DND-41 (cell line): ENCODE data around the gene PHF21B.

Experiments
- ATAC-seq: fragments of 200-7000 bp; cut with Tn5 transposase; 3 replicates; pipeline ENCODE4 v1.9.1; 2021; ENCODE audit warnings: low read depth; ENCODE audit not compliant: insufficient read depth
- DNase-seq: peaks from one replicate; pipeline ENCODE4 v3.0.0-alpha.2; 2020
- H2AFZ ChIP-seq: 2 replicates; pipeline ENCODE4 v1.6.0; 2012; ENCODE audit warnings: low read depth, low read length
- H3K27ac ChIP-seq: 2 replicates; pipeline ENCODE4 v1.5.1; 2012; ENCODE audit warnings: low read length, inconsistent platforms
- H3K27me3 ChIP-seq: fragments of 200-600 bp; sonication (generic); 2 replicates; pipeline ENCODE4 v1.6.0; 2012; ENCODE audit warnings: low read length, mild to moderate bottlenecking, inconsistent platforms; ENCODE audit not compliant: insufficient read depth, poor library complexity
- H3K36me3 ChIP-seq: 2 replicates; pipeline ENCODE4 v1.5.1; 2012; ENCODE audit warnings: low read length, inconsistent platforms; ENCODE audit not compliant: insufficient read depth
- H3K4me1 ChIP-seq: 2 replicates; pipeline ENCODE4 v1.5.1; 2012; ENCODE audit warnings: mild to moderate bottlenecking, low read length; ENCODE audit not compliant: insufficient read depth
- H3K4me2 ChIP-seq: 2 replicates; pipeline ENCODE4 v1.6.0; 2012; ENCODE audit warnings: mild to moderate bottlenecking, moderate library complexity, low read length, inconsistent platforms; ENCODE audit not compliant: insufficient read depth
- H3K4me3 ChIP-seq, 2 experiments: fragments of 200-600 bp in 1 of 2; shearing (Covaris generic) in 1 of 2; 2 replicates each; pipeline ENCODE4 v1.5.1; 2012 to 2016; ENCODE audit warnings: inconsistent platforms in 2 of 2, low read length in 2 of 2, mild to moderate bottlenecking in 2 of 2, low read depth in 1 of 2, moderate library complexity in 1 of 2
- H3K79me2 ChIP-seq: 2 replicates; pipeline ENCODE4 v1.6.0; 2012; ENCODE audit warnings: low read length, inconsistent platforms; ENCODE audit not compliant: insufficient read depth
- H3K9ac ChIP-seq: 2 replicates; pipeline ENCODE4 v1.6.0; 2012; ENCODE audit warnings: low read depth, mild to moderate bottlenecking, inconsistent platforms, low read length, moderate library complexity
- H3K9me3 ChIP-seq: 2 replicates; pipeline ENCODE4 v1.5.1; 2012; ENCODE audit warnings: low read length, moderate library complexity, mild to moderate bottlenecking, inconsistent platforms; ENCODE audit not compliant: insufficient read depth, severe bottlenecking
- H4K20me1 ChIP-seq: 2 replicates; pipeline ENCODE4 v1.6.0; 2012; ENCODE audit warnings: low read length; ENCODE audit not compliant: insufficient read depth
- EZH2 ChIP-seq: IDR thresholded peaks from 3 replicates; pipeline ENCODE4 v1.6.1; 2012; ENCODE audit warnings: borderline replicate concordance, low read depth, mild to moderate bottlenecking, moderate library complexity, low read length, inconsistent platforms; ENCODE audit not compliant: severe bottlenecking
- TF ChIP-seq, protein P1 (sequence below): IDR thresholded peaks from 2 replicates; pipeline ENCODE4 v1.5.1; 2012; ENCODE audit warnings: borderline replicate concordance, low read length, moderate library complexity, mild to moderate bottlenecking; ENCODE audit not compliant: poor library complexity, severe bottlenecking; ENCODE audit errors: extremely low read depth

The PHF21B gene

DNA sequence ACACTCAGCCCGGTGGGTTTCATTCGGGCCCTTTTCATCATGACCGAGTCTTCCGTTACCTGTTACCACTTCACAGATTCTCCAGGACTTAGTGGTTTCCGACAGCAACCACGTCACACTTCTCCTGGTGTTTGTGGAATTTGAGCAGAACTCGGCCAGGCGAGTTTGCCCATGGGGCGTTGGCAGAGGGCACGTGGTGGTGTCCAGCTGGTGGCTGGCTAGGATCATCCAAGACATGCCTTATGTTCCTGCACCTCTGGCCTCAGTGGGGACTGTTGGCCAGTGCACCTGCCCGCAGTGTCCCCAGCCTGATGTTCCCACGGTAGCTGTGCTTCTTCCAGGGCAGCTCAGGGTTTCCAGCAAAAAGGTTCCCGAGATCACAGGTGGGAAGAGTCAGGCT lies 170.1 kb downstream of the PHF21B start:
- Histone ChIP-seq H3K27me3 (no peaks in the 10 kb centered on the region), H4K20me1 (no peaks in the 10 kb centered on the region), H3K79me2 (no peaks in the 10 kb centered on the region), H3K9me3 (peaks cover 2% of the 10 kb centered on the region), H3K36me3 (no peaks in the 10 kb centered on the region), H2AFZ (no peak overlapping the region), H3K4me1 (no peaks in the 10 kb centered on the region), H3K27ac (no peak overlapping the region), H3K9ac (no peak overlapping the region), H3K4me3 (no peak overlapping the region), H3K4me2 (no peak overlapping the region)
- TF ChIP-seq EZH2, result no peak
- TF ChIP-seq, protein P1, sequence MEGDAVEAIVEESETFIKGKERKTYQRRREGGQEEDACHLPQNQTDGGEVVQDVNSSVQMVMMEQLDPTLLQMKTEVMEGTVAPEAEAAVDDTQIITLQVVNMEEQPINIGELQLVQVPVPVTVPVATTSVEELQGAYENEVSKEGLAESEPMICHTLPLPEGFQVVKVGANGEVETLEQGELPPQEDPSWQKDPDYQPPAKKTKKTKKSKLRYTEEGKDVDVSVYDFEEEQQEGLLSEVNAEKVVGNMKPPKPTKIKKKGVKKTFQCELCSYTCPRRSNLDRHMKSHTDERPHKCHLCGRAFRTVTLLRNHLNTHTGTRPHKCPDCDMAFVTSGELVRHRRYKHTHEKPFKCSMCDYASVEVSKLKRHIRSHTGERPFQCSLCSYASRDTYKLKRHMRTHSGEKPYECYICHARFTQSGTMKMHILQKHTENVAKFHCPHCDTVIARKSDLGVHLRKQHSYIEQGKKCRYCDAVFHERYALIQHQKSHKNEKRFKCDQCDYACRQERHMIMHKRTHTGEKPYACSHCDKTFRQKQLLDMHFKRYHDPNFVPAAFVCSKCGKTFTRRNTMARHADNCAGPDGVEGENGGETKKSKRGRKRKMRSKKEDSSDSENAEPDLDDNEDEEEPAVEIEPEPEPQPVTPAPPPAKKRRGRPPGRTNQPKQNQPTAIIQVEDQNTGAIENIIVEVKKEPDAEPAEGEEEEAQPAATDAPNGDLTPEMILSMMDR, result no peak
- ATAC-seq (no peak), DNase-seq (no peak)

DNA sequence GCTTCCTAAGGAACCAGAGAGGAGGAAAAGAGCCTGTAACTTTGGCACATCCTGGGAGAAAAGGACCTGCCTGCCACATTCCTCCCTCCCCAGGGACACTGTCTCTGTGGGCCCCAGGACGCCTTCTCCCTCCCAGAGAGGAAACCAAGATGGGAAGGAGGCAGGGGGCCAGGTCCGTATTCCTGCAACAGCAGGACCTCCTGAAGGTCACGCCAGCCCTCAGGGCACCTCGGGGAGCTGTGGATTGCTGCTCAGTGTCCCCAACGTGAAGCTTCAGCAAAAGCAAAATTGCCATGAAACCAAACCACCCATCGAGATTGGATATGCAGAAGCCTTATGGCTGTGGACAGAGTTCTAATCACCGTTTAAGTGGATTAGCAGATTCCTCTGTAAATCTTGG lies 170.7 kb downstream of the PHF21B start:
- DNase-seq (no peak), ATAC-seq (no peak)
- H3K36me3 ChIP-seq, result no peaks in the 10 kb centered on the region
- TF ChIP-seq EZH2, result no peak
- H3K27me3 ChIP-seq, result no peaks in the 10 kb centered on the region
- H2AFZ ChIP-seq, result no peak overlapping the region
- no peak overlapping the region for H3K4me3 ChIP-seq
- no peaks in the 10 kb centered on the region for H3K4me1 ChIP-seq
- no peak overlapping the region for H3K9ac ChIP-seq
- H3K4me2 ChIP-seq, result no peak overlapping the region
- no peaks in the 10 kb centered on the region for H3K79me2 ChIP-seq
- no peaks in the 10 kb centered on the region for H4K20me1 ChIP-seq
- H3K9me3 ChIP-seq, result peaks cover 6% of the 10 kb centered on the region
- no peak overlapping the region for H3K27ac ChIP-seq

DNA sequence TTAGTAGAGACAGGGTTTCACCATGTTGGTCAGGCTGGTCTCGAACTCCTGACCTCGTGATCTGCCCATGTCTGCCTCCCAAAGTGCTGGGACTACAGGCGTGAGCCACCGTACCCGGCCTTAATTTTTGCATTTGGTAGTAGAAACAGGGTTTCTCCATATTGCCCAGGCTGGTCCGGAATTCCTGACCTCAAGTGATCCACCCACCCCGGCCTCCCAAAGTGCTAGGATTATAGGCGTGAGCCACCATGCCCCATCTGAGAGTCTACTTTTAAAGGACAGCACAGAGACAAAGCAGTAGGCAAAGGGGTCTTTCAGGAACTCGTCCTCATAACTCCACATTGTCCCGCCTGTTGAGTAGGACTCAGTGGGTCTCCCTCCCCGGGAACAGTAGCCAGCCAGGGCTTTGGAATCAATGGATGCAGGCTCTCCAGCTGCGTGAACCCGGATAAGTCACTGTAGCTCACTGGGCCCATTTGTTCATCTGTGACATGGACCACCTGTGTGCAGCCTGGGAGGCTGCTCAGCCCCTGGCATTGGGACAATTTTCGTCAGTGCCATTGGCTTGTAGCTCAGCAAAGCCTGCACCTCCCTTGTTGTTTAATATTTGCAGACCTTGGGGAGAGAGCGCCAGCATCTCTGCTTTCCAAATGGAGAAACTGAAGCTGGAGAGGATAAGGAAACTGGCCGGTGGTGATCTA lies 171.3 kb downstream of the PHF21B start:
- H3K36me3 ChIP-seq, result no peaks in the 10 kb centered on the region

DNA sequence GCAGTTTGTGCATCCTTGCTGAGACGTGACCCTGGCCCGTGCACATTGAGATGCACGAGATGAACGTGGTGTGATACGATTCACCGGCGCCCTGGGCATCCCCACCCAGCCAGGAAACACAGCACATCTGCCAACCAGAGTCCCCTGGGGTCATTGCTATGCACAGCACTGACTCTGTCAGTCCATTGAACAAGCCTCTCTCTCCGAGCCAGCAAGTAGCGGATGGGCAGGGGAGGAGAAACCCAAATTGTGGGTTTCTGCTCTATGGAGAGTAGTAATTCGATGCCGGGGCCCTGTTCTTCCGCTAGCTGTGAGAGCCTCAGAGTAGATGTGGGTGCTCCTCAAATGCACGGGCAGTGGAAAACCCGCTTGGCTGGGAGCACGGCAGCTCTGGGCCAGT lies 172.3 kb downstream of the PHF21B start:
- no peaks in the 10 kb centered on the region for H3K4me1 ChIP-seq
- H3K4me2 ChIP-seq, result no peak overlapping the region
- ATAC-seq (no peak), DNase-seq (no peak)
- no peaks in the 10 kb centered on the region for H3K79me2 ChIP-seq
- H4K20me1 ChIP-seq, result no peaks in the 10 kb centered on the region
- no peaks in the 10 kb centered on the region for H3K27me3 ChIP-seq
- H2AFZ ChIP-seq, result no peak overlapping the region
- H3K4me3 ChIP-seq, result no peak overlapping the region
- no peak overlapping the region for H3K9ac ChIP-seq
- H3K9me3 ChIP-seq, result peaks cover 6% of the 10 kb centered on the region
- no peaks in the 10 kb centered on the region for H3K36me3 ChIP-seq
- no peak overlapping the region for H3K27ac ChIP-seq
- TF ChIP-seq, protein P1, result no peak
- no peak for TF ChIP-seq EZH2

More for the DNA sequence above, 171.3 kb downstream of the PHF21B start:
- H3K9me3 ChIP-seq, result peaks cover 6% of the 10 kb centered on the region
- no peaks in the 10 kb centered on the region for H4K20me1 ChIP-seq
- DNase-seq, result no peak
- H2AFZ ChIP-seq, result no peak overlapping the region
- H3K27ac ChIP-seq, result no peak overlapping the region
- no peak for TF ChIP-seq EZH2
- TF ChIP-seq, protein P1, result no peak
- no peaks in the 10 kb centered on the region for H3K79me2 ChIP-seq
- ATAC-seq, result no peak
- H3K27me3 ChIP-seq, result no peaks in the 10 kb centered on the region
- H3K9ac ChIP-seq, result no peak overlapping the region
- no peak overlapping the region for H3K4me3 ChIP-seq
- no peak overlapping the region for H3K4me2 ChIP-seq
- H3K4me1 ChIP-seq, result no peaks in the 10 kb centered on the region
